T-cell (primary cell): ENCODE measurements around the gene PRR23E. TPM values are rescaled to one million over a fixed set of nuclear protein-coding genes. Genes with fewer than 3 reads are reported as not detected.
A peak's percentile ranks its signal among the peaks of the same experiment; 100 is the strongest.

ENCODE experiments used
- ATAC-seq, 4 experiments: fragments of 200-7000 bp in 3 of 4; fragments of 150-1000 bp in 1 of 4; cut with Tn5 transposase; replicated peaks in 1 of 4; 1 replicate in 3 of 4; 2 replicates in 1 of 4; pipeline ENCODE4 v1.10.0; 2021; ENCODE audit warnings: moderate library complexity in 3 of 4, mild to moderate bottlenecking in 2 of 4, moderate number of reproducible peaks in 1 of 4
- CTCF ChIA-PET, 2 donors: fragments of 300-600 bp; sonication (Branson Sonifier 250); formaldehyde crosslinking; loops; one replicate each; lab custom pipeline; 2022; ENCODE audit warnings: antibody characterized with exemption in 2 of 2; lab: Charles Lee
- POLR2A ChIA-PET, 2 donors: fragments of 300-600 bp; sonication (Branson Sonifier 250); formaldehyde crosslinking; loops; one replicate each; lab custom pipeline; 2022; ENCODE audit warnings: antibody characterized with exemption in 2 of 2; lab: Charles Lee
- DNase-seq, 35 experiments: peaks; one replicate each; pipeline versions ENCODE4 v3.0.0 to v3.0.0-alpha.2; 2013 to 2023
- H3K27ac ChIP-seq: one replicate; pipeline ENCODE4 v1.5.1; 2013; ENCODE audit warnings: low read length
- H3K27me3 ChIP-seq, 2 experiments: replicated peaks in 1 of 2; 1 replicate in 1 of 2; 2 replicates in 1 of 2; pipeline versions ENCODE4 v1.6.1 to v1.7.0; 2013; ENCODE audit warnings: low read length in 1 of 2, mixed read lengths in 1 of 2; ENCODE audit not compliant: control insufficient read depth in 2 of 2, insufficient read depth in 2 of 2; ENCODE audit errors: extremely low read depth in 1 of 2
- H3K36me3 ChIP-seq, 2 donors: 1 replicate in 1 of 2; 2 replicates in 1 of 2; pipeline versions ENCODE4 v1.6.1 to v1.7.0; 2013; ENCODE audit warnings: low read length in 1 of 2; ENCODE audit not compliant: control insufficient read depth in 2 of 2, insufficient read depth in 1 of 2; ENCODE audit errors: extremely low read depth in 1 of 2
- H3K4me1 ChIP-seq, 2 experiments: 1 replicate in 1 of 2; 2 replicates in 1 of 2; pipeline versions ENCODE4 v1.6.1 to v1.7.0; 2013; ENCODE audit warnings: low read length in 2 of 2, mixed read lengths in 1 of 2; ENCODE audit not compliant: insufficient read depth in 2 of 2, control insufficient read depth in 1 of 2; ENCODE audit errors: extremely low read depth in 1 of 2
- H3K4me3 ChIP-seq, 2 donors: 1 replicate in 1 of 2; 2 replicates in 1 of 2; pipeline versions ENCODE4 v1.5.1 to v1.7.0; 2013; ENCODE audit warnings: mild to moderate bottlenecking in 2 of 2, low read length in 1 of 2, moderate library complexity in 1 of 2; ENCODE audit not compliant: control insufficient read depth in 1 of 2; ENCODE audit errors: extremely low read depth in 1 of 2
- H3K9me3 ChIP-seq: 2 replicates; pipeline ENCODE4 v1.7.0; 2013
- H3K27ac Mint-ChIP-seq, 2 donors: one replicate each; pipeline ENCODE4 v1.8.0; 2020 to 2021; ENCODE audit warnings: mild to moderate bottlenecking in 2 of 2, mixed read lengths in 2 of 2
- H3K27me3 Mint-ChIP-seq, 2 donors: one replicate each; pipeline ENCODE4 v1.8.0; 2021 to 2022; ENCODE audit warnings: mixed read lengths in 2 of 2
- H3K36me3 Mint-ChIP-seq: one replicate; pipeline ENCODE4 v1.8.0; 2021; ENCODE audit warnings: mixed read lengths
- H3K4me1 Mint-ChIP-seq, 3 donors: one replicate each; pipeline ENCODE4 v1.8.0; 2020 to 2022; ENCODE audit warnings: mixed read lengths in 3 of 3, mild to moderate bottlenecking in 1 of 3
- H3K4me3 Mint-ChIP-seq, 3 donors: one replicate each; pipeline ENCODE4 v1.8.0; 2020 to 2022; ENCODE audit warnings: mild to moderate bottlenecking in 3 of 3, mixed read lengths in 3 of 3, moderate library complexity in 3 of 3
- H3K9me3 Mint-ChIP-seq, 3 donors: one replicate each; pipeline ENCODE4 v1.8.0; 2020 to 2022; ENCODE audit warnings: mixed read lengths in 3 of 3
- WGBS: methylation state at CpG from one replicate; pipeline ENCODE4 v1.1.5; 2013; ENCODE audit warnings: missing lambda C conversion rate; ENCODE audit not compliant: insufficient coverage; 5-methylcytosine and 5-hydroxymethylcytosine counted together
- total RNA-seq, 35 experiments: library from RNA in 6 of 35; stranded (reverse) in 6 of 35; fragments of 120-200 nt in 1 of 35; gene quantifications; one replicate each; pipeline versions ENCODE4 v1.2.1 to v1.2.4 and lab custom pipeline; 2013 to 2026

The PRR23E gene
- total RNA-seq, 5 donors from 2014 or later (not counting 1 experiment from before 2014, with no cell fraction given): not detected

DNA sequence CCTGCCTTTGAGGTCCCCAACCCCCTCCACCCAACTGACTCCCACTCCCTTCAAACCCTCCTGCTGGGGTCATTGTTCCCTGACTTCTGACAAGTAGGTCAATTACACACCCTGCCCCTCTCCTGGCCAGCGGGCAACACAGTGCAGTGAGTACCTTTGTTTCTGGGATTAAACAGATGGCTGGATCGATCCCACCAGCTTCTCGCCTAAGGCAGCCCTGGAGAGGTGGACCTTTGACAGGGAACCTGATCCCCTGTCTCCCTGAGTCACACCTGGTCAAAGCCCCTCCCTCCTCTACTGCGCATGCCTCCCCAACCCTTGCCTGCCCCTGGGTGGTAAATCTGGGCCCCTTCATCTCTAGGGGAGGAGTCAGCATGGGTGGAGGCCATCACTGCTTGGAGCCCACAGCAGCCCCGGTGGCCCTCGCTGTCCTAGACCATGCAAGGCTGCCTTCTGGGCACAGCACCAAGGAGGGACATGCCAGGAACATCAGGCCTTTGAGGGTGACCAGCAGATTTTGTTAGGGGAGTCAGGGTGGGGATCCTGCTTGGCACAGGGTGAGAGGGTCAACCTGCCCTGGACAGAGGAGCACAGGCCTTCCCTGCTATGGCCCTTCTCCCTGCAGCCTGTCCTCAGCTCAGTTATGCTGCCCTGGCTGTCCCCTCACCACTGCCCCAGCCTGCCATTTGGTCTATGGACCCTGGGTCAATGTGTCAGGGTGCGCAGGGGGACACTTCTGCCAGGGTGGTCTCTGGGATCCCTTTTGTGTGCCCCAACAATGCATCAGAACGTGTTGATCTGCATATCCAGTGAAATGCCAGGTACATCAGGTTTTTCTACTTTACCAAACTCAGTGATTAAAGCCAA, 9.8 kb upstream of the PRR23E start:
- WGBS: 78% methylated on average over 4 of the region's 8 CpGs
- Histone ChIP-seq H3K27me3 (peaks cover 0 to 14% of the 10 kb centered on the region in 2 experiments), H3K27ac (no peak overlapping the region), H3K4me3 (no peak overlapping the region), H3K9me3 (peaks cover 2% of the 10 kb centered on the region), H3K36me3 (no peaks in the 10 kb centered on the region), H3K4me1 (no peaks in the 10 kb centered on the region)
- Mint-ChIP-seq H3K9me3 (peaks cover 0 to 7% (median 4%) of the 10 kb centered on the region in 3 donors), H3K27ac (no peak overlapping the region), H3K4me1 (no peaks in the 10 kb centered on the region), H3K36me3 (no peaks in the 10 kb centered on the region), H3K27me3 (peaks cover 0 to 4% of the 10 kb centered on the region in 2 donors), H3K4me3 (no peak overlapping the region)
- CTCF ChIA-PET: no interaction called here
- DNase-seq (peak in 1 of 35 experiments; percentile 9), ATAC-seq (no peak)
- POLR2A ChIA-PET: no interaction called here

DNA sequence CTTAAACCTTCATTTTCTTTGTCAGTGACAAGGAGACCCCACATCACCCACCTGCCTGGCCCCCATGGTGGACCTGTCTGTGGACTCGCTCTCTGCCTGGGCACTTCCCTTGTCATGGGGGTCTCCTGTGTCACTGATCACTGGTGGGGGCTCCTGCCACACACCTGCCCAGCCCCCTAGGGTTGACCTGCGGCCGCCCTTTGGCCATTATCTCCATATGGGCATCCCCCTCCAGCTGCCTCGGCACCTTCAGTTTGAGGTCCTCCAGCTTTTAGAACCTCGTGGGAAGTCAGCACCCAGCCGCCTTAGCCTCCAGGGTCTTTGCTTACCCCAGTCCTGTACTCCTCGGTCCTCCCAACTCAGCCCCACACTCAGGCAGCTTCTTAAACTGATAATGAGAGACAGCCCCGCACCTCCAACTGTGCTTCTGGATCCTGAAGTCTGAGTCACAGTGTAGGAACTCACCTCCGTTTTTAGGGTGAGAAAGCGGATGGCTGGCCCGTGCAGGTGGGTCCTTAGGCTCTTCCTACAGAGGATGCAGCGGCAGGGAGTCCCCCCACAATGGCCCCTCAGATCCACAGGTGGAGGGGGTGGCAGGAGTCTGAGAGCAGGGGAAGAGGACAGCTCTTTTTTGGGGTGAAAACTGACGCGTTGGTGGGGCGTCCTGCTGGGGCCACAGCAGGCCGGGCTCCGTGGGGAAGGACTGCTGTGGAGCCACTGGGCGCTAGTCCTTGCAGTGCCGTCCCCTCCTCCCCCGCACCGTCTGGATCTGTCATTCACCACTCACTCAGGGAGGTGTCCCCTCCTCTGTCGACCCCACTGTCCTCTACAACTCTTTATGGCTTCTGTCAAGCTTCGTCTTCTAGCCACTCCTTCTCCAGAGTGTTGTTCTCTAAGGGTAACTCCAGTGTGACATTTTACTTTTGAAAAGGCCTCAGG, 8.7 kb upstream of the PRR23E start:
- peaks cover 0 to 8% (median 8%) of the 10 kb centered on the region in 3 donors for H3K9me3 Mint-ChIP-seq
- H3K4me1 Mint-ChIP-seq: no peaks in the 10 kb centered on the region
- no peak for ATAC-seq
- Histone ChIP-seq H3K9me3 (no peaks in the 10 kb centered on the region), H3K4me3 (no peak overlapping the region), H3K36me3 (no peaks in the 10 kb centered on the region), H3K27me3 (peaks cover 0 to 14% of the 10 kb centered on the region in 2 experiments), H3K4me1 (no peaks in the 10 kb centered on the region), H3K27ac (no peak overlapping the region)
- no peak overlapping the region for H3K27ac Mint-ChIP-seq
- peak in 1 of 35 experiments; percentile 3 for DNase-seq
- no peaks in the 10 kb centered on the region for H3K27me3 Mint-ChIP-seq
- POLR2A ChIA-PET: no interaction called here
- no peak overlapping the region for H3K4me3 Mint-ChIP-seq
- 85% methylated on average over 19 of the region's 23 CpGs for WGBS
- CTCF ChIA-PET: no interaction called here
- no peaks in the 10 kb centered on the region for H3K36me3 Mint-ChIP-seq

DNA sequence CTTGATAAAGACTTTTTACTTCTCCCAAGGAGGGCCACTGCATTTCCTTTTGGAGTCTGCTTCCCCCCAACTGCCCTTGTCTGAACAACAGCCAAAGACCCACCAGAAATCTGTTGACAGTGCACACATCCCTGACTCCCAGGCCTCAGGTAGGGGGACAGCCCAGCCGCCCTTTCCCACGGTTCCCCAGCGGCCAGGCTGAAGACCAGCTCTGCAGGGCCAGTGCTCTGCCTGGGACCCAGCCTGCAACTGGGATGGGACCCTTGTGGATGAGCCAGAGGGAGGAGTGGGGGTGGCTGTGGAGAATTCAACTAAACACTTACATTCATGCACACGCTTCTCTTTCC, 8.1 kb upstream of the PRR23E start:
- Mint-ChIP-seq H3K36me3 (no peaks in the 10 kb centered on the region), H3K9me3 (peaks cover 0 to 8% (median 8%) of the 10 kb centered on the region in 3 donors), H3K4me3 (no peak overlapping the region), H3K27ac (no peak overlapping the region), H3K27me3 (no peaks in the 10 kb centered on the region), H3K4me1 (no peaks in the 10 kb centered on the region)
- Histone ChIP-seq H3K27me3 (peaks cover 0 to 14% of the 10 kb centered on the region in 2 experiments), H3K4me1 (no peaks in the 10 kb centered on the region), H3K27ac (no peak overlapping the region), H3K36me3 (no peaks in the 10 kb centered on the region), H3K4me3 (no peak overlapping the region), H3K9me3 (no peaks in the 10 kb centered on the region)
- POLR2A ChIA-PET: no interaction called here
- no peak for DNase-seq
- CTCF ChIA-PET: no interaction called here
- no peak for ATAC-seq
- WGBS: no CpG with 5 or more reads among the region's 4 CpGs

DNA sequence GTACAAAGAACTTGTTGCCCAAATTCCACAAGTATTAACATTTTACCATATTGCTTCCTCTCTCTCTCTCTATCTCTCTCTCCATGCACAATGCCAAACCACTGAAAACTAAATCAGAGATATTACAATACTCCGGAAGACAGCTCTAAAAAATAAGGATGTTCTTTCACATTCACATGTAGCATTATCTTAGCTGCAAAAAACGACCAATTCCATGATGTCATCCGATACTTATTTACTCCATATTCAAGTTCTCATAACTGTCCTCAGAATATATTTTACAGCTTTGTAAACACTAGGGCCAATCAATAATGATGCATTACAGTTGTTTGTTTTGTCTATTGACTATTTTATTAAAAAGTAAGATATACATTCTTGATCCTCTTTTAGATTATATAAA, 7.7 kb upstream of the PRR23E start:
- Histone ChIP-seq H3K27me3 (peaks cover 0 to 14% of the 10 kb centered on the region in 2 experiments), H3K36me3 (no peaks in the 10 kb centered on the region), H3K27ac (no peak overlapping the region), H3K4me3 (no peak overlapping the region), H3K9me3 (no peaks in the 10 kb centered on the region), H3K4me1 (no peaks in the 10 kb centered on the region)
- Mint-ChIP-seq H3K27ac (no peak overlapping the region), H3K27me3 (no peaks in the 10 kb centered on the region), H3K4me3 (no peak overlapping the region), H3K9me3 (peaks cover 0 to 8% (median 8%) of the 10 kb centered on the region in 3 donors), H3K4me1 (no peaks in the 10 kb centered on the region), H3K36me3 (no peaks in the 10 kb centered on the region)
- CTCF ChIA-PET: no interaction called here
- no peak for ATAC-seq
- 100% methylated on average over 1 of the region's 3 CpGs for WGBS
- no peak for DNase-seq
- POLR2A ChIA-PET: no interaction called here

DNA sequence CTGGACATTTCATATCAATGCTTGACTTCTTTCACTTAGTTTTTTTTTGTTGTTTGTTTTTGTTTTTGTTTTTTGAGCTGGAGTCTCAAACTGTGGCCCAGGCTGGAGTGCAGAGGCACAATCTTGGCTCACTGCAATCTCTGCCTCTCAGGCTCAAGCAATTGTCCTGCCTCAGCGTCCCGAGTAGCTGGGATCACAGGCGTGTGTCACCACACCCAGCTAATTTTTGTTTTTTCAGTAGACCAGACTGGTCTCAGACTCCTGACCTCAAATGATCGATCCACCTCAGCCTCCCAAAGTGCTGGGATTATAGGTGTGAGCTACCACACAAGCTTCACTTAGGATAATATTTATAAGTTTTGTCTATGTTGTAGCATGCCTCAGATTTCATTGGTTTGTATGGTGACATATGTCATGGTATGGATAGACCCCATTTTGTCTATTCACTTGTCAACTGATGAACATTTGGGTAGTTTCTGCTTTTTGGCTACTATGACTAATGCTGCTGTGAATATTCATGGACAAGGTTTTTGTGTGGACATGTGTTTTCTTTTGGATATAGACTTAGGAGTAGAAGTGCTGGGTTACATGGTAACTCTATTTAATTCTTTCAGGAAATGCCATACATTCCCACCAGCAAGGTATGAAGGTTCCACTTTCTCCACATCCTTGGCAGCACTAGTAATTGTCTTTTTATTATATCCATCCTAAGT, 6.8 kb upstream of the PRR23E start:
- Histone ChIP-seq H3K27me3 (peaks cover 0 to 14% of the 10 kb centered on the region in 2 experiments), H3K27ac (no peak overlapping the region), H3K9me3 (no peaks in the 10 kb centered on the region), H3K4me3 (no peak overlapping the region), H3K36me3 (no peaks in the 10 kb centered on the region), H3K4me1 (no peaks in the 10 kb centered on the region)
- Mint-ChIP-seq H3K4me3 (no peak overlapping the region), H3K36me3 (no peaks in the 10 kb centered on the region), H3K9me3 (peaks cover 0 to 8% (median 8%) of the 10 kb centered on the region in 3 donors), H3K27me3 (no peaks in the 10 kb centered on the region), H3K27ac (no peak overlapping the region), H3K4me1 (no peaks in the 10 kb centered on the region)
- ChIA-PET POLR2A (no interaction called here), CTCF (no interaction called here)
- no CpG with 5 or more reads among the region's 4 CpGs for WGBS
- ATAC-seq (no peak), DNase-seq (no peak)

DNA sequence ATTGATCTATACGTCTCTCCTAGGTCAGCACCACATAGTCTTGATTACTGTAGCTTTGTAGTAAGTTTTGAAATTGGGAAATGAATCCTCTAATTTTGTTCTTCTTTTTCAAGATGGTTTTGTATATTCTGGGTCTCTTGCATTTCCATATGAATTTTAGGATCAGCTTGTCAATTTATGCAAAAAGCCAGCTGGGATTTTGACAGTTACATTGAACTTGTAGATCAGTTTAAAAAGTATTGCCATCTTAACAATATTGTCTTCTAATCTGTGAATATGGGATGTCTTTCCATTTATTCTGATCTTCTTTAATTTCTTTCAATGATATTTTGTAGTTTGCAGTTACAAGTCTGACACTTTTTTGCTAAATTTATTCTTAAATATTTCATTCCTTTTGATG, 5.6 kb upstream of the PRR23E start:
- no peaks in the 10 kb centered on the region for H3K9me3 ChIP-seq
- Mint-ChIP-seq H3K27me3 (no peaks in the 10 kb centered on the region), H3K27ac (no peak overlapping the region), H3K4me1 (no peaks in the 10 kb centered on the region), H3K4me3 (no peak overlapping the region), H3K9me3 (peaks cover 0 to 14% (median 13%) of the 10 kb centered on the region in 3 donors), H3K36me3 (no peaks in the 10 kb centered on the region)
- no peaks in the 10 kb centered on the region for H3K36me3 ChIP-seq
- H3K4me3 ChIP-seq: no peak overlapping the region
- ChIA-PET CTCF (no interaction called here), POLR2A (no interaction called here)
- no peak overlapping the region for H3K27ac ChIP-seq
- H3K27me3 ChIP-seq: peaks cover 0 to 14% of the 10 kb centered on the region in 2 experiments
- no CpG with 5 or more reads among the region's 1 CpG for WGBS
- DNase-seq: no peak
- no peak for ATAC-seq
- H3K4me1 ChIP-seq: no peaks in the 10 kb centered on the region
